Rectal smooth muscle tissue (tissue), 1 donor: ENCODE measurements around the gene SPOP.
A peak's percentile ranks its signal among the peaks of the same experiment; 100 is the strongest.

Experiments used
- H3K27ac ChIP-seq: one replicate; pipeline ENCODE4 v1.7.0; 2013; ENCODE audit warnings: low read depth, low read length, inconsistent platforms
- H3K27me3 ChIP-seq: one replicate; pipeline ENCODE4 v1.7.0; 2013; ENCODE audit warnings: low read length; ENCODE audit not compliant: control insufficient read depth, insufficient read depth
- H3K36me3 ChIP-seq: one replicate; pipeline ENCODE4 v1.7.0; 2013; ENCODE audit warnings: low read length; ENCODE audit not compliant: control insufficient read depth, insufficient read depth
- H3K4me1 ChIP-seq: one replicate; pipeline ENCODE4 v1.7.0; 2013; ENCODE audit warnings: low read length; ENCODE audit not compliant: control insufficient read depth, insufficient read depth
- H3K4me3 ChIP-seq: one replicate; pipeline ENCODE4 v1.7.0; 2013; ENCODE audit warnings: low read length
- H3K9ac ChIP-seq: one replicate; pipeline ENCODE4 v1.7.0; 2013; ENCODE audit warnings: low read length

SPOP gene

DNA sequence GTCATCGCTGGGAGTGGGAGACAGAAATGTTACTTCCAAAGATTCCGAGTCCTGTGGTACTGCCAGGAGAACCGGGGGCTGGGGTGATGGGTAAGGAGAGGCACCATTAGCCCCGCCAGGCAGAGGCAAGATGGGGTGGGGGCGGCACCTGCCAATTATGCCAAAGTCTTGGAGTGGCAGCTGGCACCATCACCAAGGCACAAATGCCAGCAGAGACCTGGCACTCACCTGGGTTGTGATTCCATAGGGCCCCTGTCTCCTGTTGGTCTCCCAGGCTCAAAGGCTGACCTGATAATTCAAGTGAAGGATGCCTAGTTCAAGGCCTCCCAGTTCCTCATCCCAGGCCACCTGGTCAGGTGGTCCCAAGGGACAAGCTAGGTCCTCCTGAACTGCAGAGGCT, 94.7 kb downstream of the SPOP start:
- H3K27me3 ChIP-seq, result no peaks in the 10 kb centered on the region
- H3K27ac ChIP-seq, result no peak overlapping the region
- H3K4me1 ChIP-seq, result no peaks in the 10 kb centered on the region
- H3K9ac ChIP-seq, result no peak overlapping the region
- peaks cover 3% of the 10 kb centered on the region for H3K36me3 ChIP-seq
- no peak overlapping the region for H3K4me3 ChIP-seq

GRCh38 chr17:49582789-49583188, 95.1 kb downstream of the SPOP start:
- H3K4me1 ChIP-seq, result peaks cover 3% of the 10 kb centered on the region
- peaks cover 3% of the 10 kb centered on the region for H3K36me3 ChIP-seq
- H3K27me3 ChIP-seq, result no peaks in the 10 kb centered on the region
- H3K4me3 ChIP-seq, result no peak overlapping the region
- H3K27ac ChIP-seq, result no peak overlapping the region
- no peak overlapping the region for H3K9ac ChIP-seq

GRCh38 chr17:49582055-49582722, 95.7 kb downstream of the SPOP start:
- no peaks in the 10 kb centered on the region for H3K27me3 ChIP-seq
- no peak overlapping the region for H3K27ac ChIP-seq

GRCh38 chr17:49581648-49581998, 96.3 kb downstream of the SPOP start:
- peaks cover 9% of the 10 kb centered on the region for H3K4me1 ChIP-seq
- H3K27me3 ChIP-seq, result no peaks in the 10 kb centered on the region
- no peak overlapping the region for H3K27ac ChIP-seq
- no peak overlapping the region for H3K4me3 ChIP-seq
- peaks cover 3% of the 10 kb centered on the region for H3K36me3 ChIP-seq
- no peak overlapping the region for H3K9ac ChIP-seq

More at GRCh38 chr17:49582055-49582722, 95.7 kb downstream of the SPOP start:
- no peak overlapping the region for H3K9ac ChIP-seq
- H3K4me3 ChIP-seq, result no peak overlapping the region
- peaks cover 9% of the 10 kb centered on the region for H3K4me1 ChIP-seq
- H3K36me3 ChIP-seq, result peaks cover 3% of the 10 kb centered on the region

- Histone ChIP-seq H3K4me1 (peaks cover 9% of the 10 kb centered on the region), H3K27ac (no peak overlapping the region), H3K9ac (no peak overlapping the region)
These were observed 96.8 kb downstream of the SPOP start for GRCh38 chr17:49580981-49581647.

DNA sequence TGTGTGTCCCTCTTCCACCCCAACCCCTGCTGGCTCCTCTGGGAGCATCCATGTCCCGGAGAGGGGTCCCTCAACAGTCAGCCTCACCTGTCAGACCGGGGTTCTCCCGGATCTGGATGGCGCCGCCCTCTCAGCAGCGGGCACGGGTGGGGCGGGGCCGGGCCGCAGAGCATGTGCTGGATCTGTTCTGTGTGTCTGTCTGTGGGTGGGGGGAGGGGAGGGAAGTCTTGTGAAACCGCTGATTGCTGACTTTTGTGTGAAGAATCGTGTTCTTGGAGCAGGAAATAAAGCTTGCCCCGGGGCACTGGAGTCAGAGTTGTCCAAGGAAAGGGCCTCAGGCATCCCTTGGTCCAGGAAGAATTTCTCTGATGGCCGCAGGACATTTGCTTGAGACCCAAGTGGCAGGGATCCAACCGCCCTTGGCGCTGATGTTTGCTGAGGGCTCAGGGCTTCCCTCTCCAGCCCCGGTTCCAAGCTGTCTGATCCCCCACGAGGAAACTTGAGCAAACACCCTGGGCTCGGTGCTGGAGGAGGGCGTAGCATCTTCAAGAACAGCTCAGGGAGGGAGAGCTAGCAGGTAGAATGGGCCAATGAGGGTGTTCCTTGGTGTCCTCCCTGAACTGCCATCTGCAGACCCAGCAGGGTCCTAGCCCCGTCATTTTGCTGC, 97.7 kb downstream of the SPOP start:
- Histone ChIP-seq H3K4me1 (peaks cover 9% of the 10 kb centered on the region), H3K36me3 (peaks cover 3% of the 10 kb centered on the region), H3K4me3 (no peak overlapping the region), H3K27ac (no peak overlapping the region), H3K9ac (no peak overlapping the region), H3K27me3 (peaks cover under 1% of the 10 kb centered on the region)

More at GRCh38 chr17:49580981-49581647, 96.8 kb downstream of the SPOP start:
- H3K27me3 ChIP-seq, result no peaks in the 10 kb centered on the region
- peaks cover 3% of the 10 kb centered on the region for H3K36me3 ChIP-seq
- no peak overlapping the region for H3K4me3 ChIP-seq

DNA sequence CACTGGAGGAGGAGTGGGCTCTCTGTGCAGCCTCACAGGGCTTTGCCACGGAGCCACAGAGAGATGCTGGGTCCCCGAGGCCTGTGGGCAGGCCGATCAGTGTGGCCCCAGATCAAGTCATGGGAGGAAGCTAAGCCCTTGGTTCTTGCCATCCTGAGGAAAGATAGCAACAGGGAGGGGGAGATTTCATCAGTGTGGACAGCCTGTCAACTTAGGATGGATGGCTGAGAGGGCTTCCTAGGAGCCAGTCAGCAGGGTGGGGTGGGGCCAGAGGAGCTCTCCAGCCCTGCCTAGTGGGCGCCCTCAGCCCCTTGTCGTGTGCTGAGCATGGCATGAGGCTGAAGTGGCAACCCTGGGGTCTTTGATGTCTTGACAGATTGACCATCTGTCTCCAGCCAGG, 98.4 kb downstream of the SPOP start:
- no peak overlapping the region for H3K27ac ChIP-seq
- H3K9ac ChIP-seq, result no peak overlapping the region
- peaks cover 3% of the 10 kb centered on the region for H3K36me3 ChIP-seq
- H3K4me3 ChIP-seq, result no peak overlapping the region
- H3K27me3 ChIP-seq, result peaks cover 2% of the 10 kb centered on the region
- H3K4me1 ChIP-seq, result peaks cover 15% of the 10 kb centered on the region

GRCh38 chr17:49578952-49579500, 98.9 kb downstream of the SPOP start:
- H3K4me1 ChIP-seq, result peaks cover 20% of the 10 kb centered on the region
- H3K27me3 ChIP-seq, result peaks cover 2% of the 10 kb centered on the region
- no peak overlapping the region for H3K9ac ChIP-seq
- H3K36me3 ChIP-seq, result peaks cover 3% of the 10 kb centered on the region
- H3K4me3 ChIP-seq, result no peak overlapping the region
- no peak overlapping the region for H3K27ac ChIP-seq

GRCh38 chr17:49578414-49578813, 99.5 kb downstream of the SPOP start:
- Histone ChIP-seq H3K27ac (peak overlapping the region; percentile 89), H3K4me1 (peaks cover 20% of the 10 kb centered on the region)

GRCh38 chr17:49577963-49578362, 99.9 kb downstream of the SPOP start:
- no peak overlapping the region for H3K9ac ChIP-seq
- peaks cover 3% of the 10 kb centered on the region for H3K36me3 ChIP-seq
- H3K4me1 ChIP-seq, result peaks cover 20% of the 10 kb centered on the region
- peaks cover 2% of the 10 kb centered on the region for H3K27me3 ChIP-seq
- H3K27ac ChIP-seq, result peak overlapping the region; percentile 89
- peak overlapping the region; percentile 61 for H3K4me3 ChIP-seq

More at GRCh38 chr17:49578414-49578813, 99.5 kb downstream of the SPOP start:
- no peak overlapping the region for H3K9ac ChIP-seq
- peaks cover 3% of the 10 kb centered on the region for H3K36me3 ChIP-seq
- H3K4me3 ChIP-seq, result no peak overlapping the region
- peaks cover 2% of the 10 kb centered on the region for H3K27me3 ChIP-seq

GRCh38 chr17:49577650-49577934, 100.3 kb downstream of the SPOP start:
- Histone ChIP-seq H3K4me1 (peaks cover 20% of the 10 kb centered on the region), H3K27ac (peak overlapping the region; percentile 89), H3K27me3 (peaks cover 2% of the 10 kb centered on the region), H3K4me3 (peak overlapping the region; percentile 61), H3K36me3 (peaks cover 3% of the 10 kb centered on the region), H3K9ac (no peak overlapping the region)

DNA sequence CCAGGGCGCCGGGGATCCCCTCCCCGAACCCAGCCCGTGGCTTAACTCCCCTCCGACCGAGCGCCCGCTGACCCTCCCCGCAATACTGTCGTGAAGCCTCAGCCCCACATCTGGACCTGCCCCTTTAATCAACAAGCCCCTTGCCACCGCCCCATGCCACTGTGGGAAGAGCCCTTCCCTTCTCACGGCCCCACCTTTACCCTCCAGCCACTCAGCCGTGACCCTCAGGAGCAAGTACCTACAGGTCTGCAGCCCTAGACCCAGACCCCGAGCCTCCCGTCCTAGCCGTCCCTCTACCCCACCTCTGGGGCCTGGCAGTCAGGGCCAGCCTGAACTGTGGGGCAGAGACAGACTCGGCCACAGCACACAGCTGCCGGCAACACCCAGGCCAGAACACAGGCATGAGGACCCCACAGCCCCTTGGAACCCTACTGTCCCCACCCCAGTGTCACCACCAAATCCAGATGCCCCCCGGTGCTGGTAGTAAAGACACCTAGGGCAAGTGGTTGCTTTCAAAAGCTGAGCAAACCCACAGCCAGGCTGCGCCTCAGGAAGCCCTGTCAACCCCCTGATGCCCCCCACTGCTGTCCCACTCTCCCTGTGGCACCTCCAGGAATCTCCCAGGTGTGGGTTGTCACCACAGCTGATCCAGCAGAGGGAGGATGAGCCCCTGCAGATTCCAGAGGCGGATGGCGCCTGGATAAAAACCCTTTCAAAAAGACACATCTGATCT, 100.8 kb downstream of the SPOP start:
- peak overlapping the region; percentile 89 for H3K27ac ChIP-seq
- peaks cover 20% of the 10 kb centered on the region for H3K4me1 ChIP-seq
- H3K4me3 ChIP-seq, result peak overlapping the region; percentile 61
- H3K27me3 ChIP-seq, result peaks cover 2% of the 10 kb centered on the region
- peaks cover 3% of the 10 kb centered on the region for H3K36me3 ChIP-seq
- H3K9ac ChIP-seq, result peak overlapping the region; percentile 28
